Transverse colon (tissue), 3 donors: Measurements from ENCODE around the gene SEMA4D.

Experiments
- CTCF ChIP-seq, 5 experiments: fragments of 200-600 bp in 3 of 5; fragments of 450-650 bp in 2 of 5; sonication (generic) in 3 of 5; IDR thresholded peaks; 1 replicate in 2 of 5; 2 replicates in 3 of 5; pipeline ENCODE4 v1.5.1; 2016 to 2017; ENCODE audit warnings: antibody characterized with exemption in 5 of 5, inconsistent platforms in 3 of 5, mild to moderate bottlenecking in 2 of 5, moderate library complexity in 1 of 5
- EP300 ChIP-seq: sonication (generic); formaldehyde crosslinking; IDR thresholded peaks from one replicate; pipeline ENCODE4 v1.6.1; 2017; ENCODE audit warnings: antibody characterized with exemption, low read depth
- POLR2A ChIP-seq: fragments of 450-650 bp; IDR thresholded peaks from one replicate; pipeline ENCODE4 v1.6.1; 2016; ENCODE audit warnings: antibody characterized with exemption, mild to moderate bottlenecking, moderate library complexity

DNA sequence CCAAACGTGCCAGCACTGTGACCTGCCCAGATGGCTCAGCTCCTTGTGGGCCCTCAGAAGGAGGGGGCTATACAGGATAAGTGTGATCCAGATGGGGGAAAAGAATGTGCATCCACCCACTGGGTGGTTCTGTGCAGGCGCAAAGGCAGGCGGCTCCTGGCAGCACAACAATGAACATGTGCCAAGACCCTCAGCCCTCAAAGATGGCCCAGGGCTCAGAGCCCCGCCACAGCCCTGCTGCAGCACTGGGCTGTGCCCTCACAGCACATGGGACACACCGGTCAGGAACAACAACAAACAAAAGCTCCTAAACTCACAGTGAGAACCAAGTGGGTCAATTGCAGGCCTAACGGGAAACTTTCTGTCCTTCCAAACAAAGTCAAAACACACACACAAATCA lies 4.7 kb downstream of the SEMA4D start:
- TF ChIP-seq CTCF (IDR thresholded peaks at IDR 0.05) = no peak
- TF ChIP-seq POLR2A = no peak
- no peak for TF ChIP-seq EP300
